GM23248 (cell line): ENCODE measurements around the gene UBC. TPM values are rescaled to one million over a fixed set of nuclear protein-coding genes. Genes with fewer than 3 reads are reported as not detected.

Experiments
- DNase-seq: peaks from one replicate; pipeline ENCODE4 v3.0.0-alpha.2; 2015
- H2AFZ ChIP-seq: fragments of 200-600 bp; sonication (generic); 2 replicates; pipeline ENCODE4 v1.6.1; 2016; ENCODE audit warnings: antibody characterized with exemption
- H3F3A ChIP-seq: fragments of 200-600 bp; sonication (generic); 2 replicates; pipeline ENCODE4 v1.6.1; 2016; ENCODE audit warnings: mild to moderate bottlenecking, antibody characterized with exemption, mixed run types; ENCODE audit not compliant: insufficient read depth
- H3K27ac ChIP-seq: fragments of 200-600 bp; sonication (generic); 2 replicates; pipeline ENCODE4 v1.5.1; 2016; ENCODE audit warnings: mild to moderate bottlenecking
- H3K27me3 ChIP-seq: fragments of 200-600 bp; sonication (generic); replicated peaks from 2 replicates; pipeline ENCODE4 v1.6.1; 2016; ENCODE audit warnings: mild to moderate bottlenecking; ENCODE audit not compliant: insufficient read depth
- H3K36me3 ChIP-seq: fragments of 200-600 bp; sonication (generic); 2 replicates; pipeline ENCODE4 v1.6.1; 2016; ENCODE audit warnings: low read depth, mild to moderate bottlenecking
- H3K4me1 ChIP-seq: fragments of 200-600 bp; sonication (generic); 2 replicates; pipeline ENCODE4 v1.6.1; 2016; ENCODE audit warnings: mild to moderate bottlenecking; ENCODE audit not compliant: insufficient read depth
- H3K4me2 ChIP-seq: fragments of 200-600 bp; sonication (generic); one replicate; pipeline ENCODE4 v1.6.1; 2016; ENCODE audit warnings: mild to moderate bottlenecking; ENCODE audit not compliant: unreplicated experiment
- H3K4me3 ChIP-seq: fragments of 200-600 bp; sonication (generic); 2 replicates; pipeline ENCODE4 v1.5.1; 2016; ENCODE audit warnings: mild to moderate bottlenecking
- H3K79me2 ChIP-seq: fragments of 200-600 bp; sonication (generic); 2 replicates; pipeline ENCODE4 v1.6.1; 2016; ENCODE audit warnings: mild to moderate bottlenecking; ENCODE audit not compliant: insufficient read depth
- H3K9ac ChIP-seq: fragments of 200-600 bp; sonication (generic); 2 replicates; pipeline ENCODE4 v1.6.1; 2016; ENCODE audit warnings: mild to moderate bottlenecking
- H3K9me2 ChIP-seq: fragments of 200-600 bp; sonication (generic); 2 replicates; pipeline ENCODE4 v1.6.1; 2016; ENCODE audit warnings: mixed run types, mild to moderate bottlenecking, moderate library complexity; ENCODE audit not compliant: insufficient read depth
- H3K9me3 ChIP-seq: fragments of 200-600 bp; sonication (generic); one replicate; pipeline ENCODE4 v1.6.1; 2017; ENCODE audit warnings: low read depth
- H4K20me1 ChIP-seq: fragments of 200-600 bp; sonication (generic); 2 replicates; pipeline ENCODE4 v1.6.0; 2016; ENCODE audit not compliant: insufficient read depth
- EZH2 ChIP-seq: fragments of 200-600 bp; sonication (generic); IDR thresholded peaks from 2 replicates; pipeline ENCODE4 v1.6.1; 2018; ENCODE audit warnings: antibody characterized with exemption, mild to moderate bottlenecking; ENCODE audit not compliant: insufficient read depth, poor library complexity, severe bottlenecking
- EZH2phosphoT487 ChIP-seq: fragments of 200-600 bp; sonication (generic); IDR thresholded peaks from 2 replicates; pipeline ENCODE4 v1.6.1; 2018; ENCODE audit warnings: antibody characterized with exemption, moderate library complexity, mild to moderate bottlenecking, low read depth; ENCODE audit not compliant: insufficient read depth
- WGBS, 2 experiments: methylation state at CpG; one replicate each; pipeline ENCODE4 v1.1.6; 2015 to 2017; ENCODE audit warnings: low lambda C conversion rate in 2 of 2, low coverage in 1 of 2; ENCODE audit errors: missing lambda C conversion rate in 2 of 2; 5-methylcytosine and 5-hydroxymethylcytosine counted together
- in situ Hi-C: fragments of 300-500 bp; cut with MboI; formaldehyde crosslinking; loops from 2 replicates; pipeline ENCODE4 v1.15.0; 2020
- polyA plus RNA-seq: library from polyadenylated mRNA; unstranded; fragments of >200 nt; fragmentation: Nextera tagmentation; extraction: Ambion mirVana; gene quantifications from 2 replicates; pipeline ENCODE4 v1.2.1, GENCODE V29; 2016
- total RNA-seq: library from RNA; depleted of rRNA; stranded (reverse); fragments of >200 nt; shearing (Covaris generic); gene quantifications from 2 replicates; pipeline ENCODE4 v1.2.3, GENCODE V29; 2014

UBC gene
- total and polyA plus RNA-seq, 2 experiments from 2014 or later: 1,490 to 1,496 TPM

GRCh38 chr12:124954771-124955170 lies 40.3 kb upstream of the UBC start:
- no peaks in the 10 kb centered on the region for H3K79me2 ChIP-seq
- no peak overlapping the region for H3K4me2 ChIP-seq
- H3F3A ChIP-seq: no peaks in the 10 kb centered on the region
- no peaks in the 10 kb centered on the region for H3K4me1 ChIP-seq
- no peak for DNase-seq
- in situ Hi-C loops: no loop called here
- H3K27ac ChIP-seq: no peak overlapping the region
- WGBS, 2 experiments: 86 to 89% methylated on average over 4 of the region's 4 CpGs
- H3K4me3 ChIP-seq: no peak overlapping the region
- H3K27me3 ChIP-seq: no peaks in the 10 kb centered on the region
- H3K9me2 ChIP-seq: no peaks in the 10 kb centered on the region
- H4K20me1 ChIP-seq: no peaks in the 10 kb centered on the region
- no peak for TF ChIP-seq EZH2
- no peak for TF ChIP-seq EZH2phosphoT487
- peaks cover 3% of the 10 kb centered on the region; the same call in 1 of the 2 replicates for H3K36me3 ChIP-seq
- no peaks in the 10 kb centered on the region for H3K9me3 ChIP-seq
- H2AFZ ChIP-seq: no peak overlapping the region
- no peak overlapping the region for H3K9ac ChIP-seq

- no peaks in the 10 kb centered on the region; the same call in 1 of the 2 replicates for H3K36me3 ChIP-seq
- no peaks in the 10 kb centered on the region for H3K79me2 ChIP-seq
- H3K9me3 ChIP-seq: no peaks in the 10 kb centered on the region
- no peak for TF ChIP-seq EZH2phosphoT487
- no peak for TF ChIP-seq EZH2
- no peak overlapping the region for H3K4me2 ChIP-seq
- no peaks in the 10 kb centered on the region for H3F3A ChIP-seq
- WGBS, 2 experiments: 95 to 98% methylated on average over 26 to 32 of the region's 32 CpGs
- no peaks in the 10 kb centered on the region for H3K27me3 ChIP-seq
- H3K9ac ChIP-seq: no peak overlapping the region
- H3K9me2 ChIP-seq: no peaks in the 10 kb centered on the region
- H2AFZ ChIP-seq: no peak overlapping the region
- no peaks in the 10 kb centered on the region for H3K4me1 ChIP-seq
- no peaks in the 10 kb centered on the region for H4K20me1 ChIP-seq
- no peak overlapping the region for H3K4me3 ChIP-seq
- in situ Hi-C loops: no loop called here
- DNase-seq: no peak
- no peak overlapping the region for H3K27ac ChIP-seq
Measured at GRCh38 chr12:124953689-124954405, 39.4 kb upstream of the UBC start.

GRCh38 chr12:124952801-124953200 lies 38.4 kb upstream of the UBC start:
- Histone ChIP-seq H3K9me3 (no peaks in the 10 kb centered on the region), H3K36me3 (no peaks in the 10 kb centered on the region; the same call in 1 of the 2 replicates), H3K4me3 (no peak overlapping the region), H3K27ac (no peak overlapping the region), H4K20me1 (no peaks in the 10 kb centered on the region), H3F3A (no peaks in the 10 kb centered on the region), H2AFZ (no peak overlapping the region), H3K4me1 (no peaks in the 10 kb centered on the region), H3K9me2 (no peaks in the 10 kb centered on the region), H3K9ac (no peak overlapping the region), H3K79me2 (no peaks in the 10 kb centered on the region), H3K4me2 (no peak overlapping the region), H3K27me3 (no peaks in the 10 kb centered on the region)
- no peak for TF ChIP-seq EZH2phosphoT487
- no peak for TF ChIP-seq EZH2
- no peak for DNase-seq
- in situ Hi-C loops: no loop called here
- 79 to 86% methylated on average over 8 of the region's 8 CpGs for WGBS, 2 experiments

GRCh38 chr12:124952295-124952694 lies 37.8 kb upstream of the UBC start:
- H3K27ac ChIP-seq: no peak overlapping the region
- H2AFZ ChIP-seq: no peak overlapping the region
- H3K9me3 ChIP-seq: no peaks in the 10 kb centered on the region
- H4K20me1 ChIP-seq: no peaks in the 10 kb centered on the region
- no peaks in the 10 kb centered on the region; the same call in 1 of the 2 replicates for H3K36me3 ChIP-seq
- H3K9ac ChIP-seq: no peak overlapping the region
- no peak for DNase-seq
- no peaks in the 10 kb centered on the region for H3F3A ChIP-seq
- no peaks in the 10 kb centered on the region for H3K27me3 ChIP-seq
- no peak overlapping the region for H3K4me3 ChIP-seq
- no peaks in the 10 kb centered on the region for H3K79me2 ChIP-seq
- TF ChIP-seq EZH2phosphoT487 (no peak), EZH2 (no peak)
- in situ Hi-C loops: no loop called here
- 92 to 93% methylated on average over 17 of the region's 17 CpGs for WGBS, 2 experiments
- H3K9me2 ChIP-seq: no peaks in the 10 kb centered on the region
- H3K4me1 ChIP-seq: no peaks in the 10 kb centered on the region
- H3K4me2 ChIP-seq: no peak overlapping the region
